Smooth muscle cell (in vitro differentiated cells): Measurements from ENCODE around the gene DDX31. TPM values are rescaled to one million over a fixed set of nuclear protein-coding genes. Genes with fewer than 3 reads are reported as not detected.

Experiments
- DNase-seq: peaks from one replicate; lab custom pipeline; 2025; ENCODE audit not compliant: unreplicated experiment; lab: John Stamatoyannopoulos, UW
- H2AFZ ChIP-seq: fragments of 200-600 bp; sonication (generic); 2 replicates; pipeline ENCODE4 v1.6.0; 2016; ENCODE audit warnings: antibody characterized with exemption, low read depth, mild to moderate bottlenecking
- H3F3A ChIP-seq: fragments of 200-600 bp; sonication (generic); 2 replicates; pipeline ENCODE4 v1.6.0; 2017; ENCODE audit warnings: antibody characterized with exemption, low read depth
- H3K27ac ChIP-seq: fragments of 200-600 bp; sonication (generic); 2 replicates; pipeline ENCODE4 v1.5.1; 2016; ENCODE audit warnings: low read depth, mild to moderate bottlenecking
- H3K27me3 ChIP-seq: fragments of 200-600 bp; sonication (generic); 2 replicates; pipeline ENCODE4 v1.6.1; 2016; ENCODE audit warnings: low read depth, mild to moderate bottlenecking
- H3K36me3 ChIP-seq: fragments of 200-600 bp; sonication (generic); 2 replicates; pipeline ENCODE4 v1.5.1; 2016; ENCODE audit warnings: low read depth
- H3K4me1 ChIP-seq: fragments of 200-600 bp; sonication (generic); 2 replicates; pipeline ENCODE4 v1.5.1; 2016; ENCODE audit warnings: low read depth
- H3K4me2 ChIP-seq: fragments of 200-600 bp; sonication (generic); 2 replicates; pipeline ENCODE4 v1.6.0; 2016; ENCODE audit warnings: mild to moderate bottlenecking
- H3K4me3 ChIP-seq: fragments of 200-600 bp; sonication (generic); 2 replicates; pipeline ENCODE4 v1.5.1; 2016; ENCODE audit warnings: mild to moderate bottlenecking
- H3K79me2 ChIP-seq: fragments of 200-600 bp; sonication (generic); 2 replicates; pipeline ENCODE4 v1.6.0; 2016; ENCODE audit warnings: low read depth, mild to moderate bottlenecking
- H3K9ac ChIP-seq: fragments of 200-600 bp; sonication (generic); 2 replicates; pipeline ENCODE4 v1.6.0; 2016; ENCODE audit warnings: low read depth
- H3K9me3 ChIP-seq: fragments of 200-600 bp; sonication (generic); replicated peaks from 2 replicates; pipeline ENCODE4 v1.5.1; 2016; ENCODE audit warnings: low read depth
- H4K20me1 ChIP-seq: fragments of 200-600 bp; sonication (generic); 2 replicates; pipeline ENCODE4 v1.6.0; 2016; ENCODE audit warnings: low read depth
- CTCF ChIP-seq: fragments of 200-600 bp; sonication (generic); IDR thresholded peaks from 2 replicates; pipeline ENCODE4 v1.5.1; 2017; ENCODE audit warnings: borderline replicate concordance, mild to moderate bottlenecking, antibody characterized with exemption; ENCODE audit not compliant: insufficient read depth, poor library complexity, severe bottlenecking
- WGBS: methylation state at CpG from one replicate; pipeline ENCODE4 v1.1.7; 2016; ENCODE audit warnings: low lambda C conversion rate; 5-methylcytosine and 5-hydroxymethylcytosine counted together
- polyA plus RNA-seq: library from polyadenylated mRNA; unstranded; fragments of >200 nt; fragmentation: Nextera tagmentation; extraction: Ambion mirVana; gene quantifications from 2 replicates; pipeline ENCODE4 v1.2.1, GENCODE V29; 2016
- total RNA-seq: library from RNA; depleted of rRNA; stranded (reverse); fragments of >200 nt; gene quantifications from 2 replicates; pipeline ENCODE4 v1.2.3, GENCODE V29; 2014

Gene DDX31
- total and polyA plus RNA-seq, 2 experiments from 2014 or later = 5.9 to 11.9 TPM

DNA sequence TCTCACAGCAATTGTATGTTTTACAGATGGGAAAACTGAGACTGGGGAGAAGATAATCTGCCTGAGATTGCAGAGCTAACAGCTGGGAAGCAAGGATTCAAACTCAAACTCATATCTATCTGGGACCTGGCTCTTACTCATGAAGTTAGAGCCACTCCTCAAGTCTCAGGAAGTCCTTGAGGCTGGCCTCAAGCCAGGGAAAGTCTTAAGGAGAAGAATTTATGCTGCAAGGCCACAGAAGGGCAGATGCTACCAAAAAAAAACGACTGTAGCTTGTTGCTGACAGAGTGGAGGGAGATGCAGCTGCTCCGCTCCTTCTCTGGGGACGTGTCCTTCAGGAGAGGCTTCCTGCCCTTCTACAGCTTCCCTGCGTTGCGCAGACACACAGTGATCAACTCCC is 47.6 kb downstream of the DDX31 start:
- no peak overlapping the region for H3K9ac ChIP-seq
- no peaks in the 10 kb centered on the region for H3K9me3 ChIP-seq
- H3K79me2 ChIP-seq = no peaks in the 10 kb centered on the region
- peaks cover 2% of the 10 kb centered on the region for H3F3A ChIP-seq
- no peaks in the 10 kb centered on the region for H3K27me3 ChIP-seq
- H4K20me1 ChIP-seq = peaks cover 7% of the 10 kb centered on the region
- no peak overlapping the region for H2AFZ ChIP-seq
- no peak for TF ChIP-seq CTCF
- H3K4me3 ChIP-seq = no peak overlapping the region
- peaks cover 12% of the 10 kb centered on the region for H3K4me1 ChIP-seq
- H3K4me2 ChIP-seq = peak overlapping the region; percentile 33
- peak overlapping the region; percentile 28 for H3K27ac ChIP-seq
- 61% methylated on average over 5 of the region's 5 CpGs for WGBS
- H3K36me3 ChIP-seq = peaks cover 18% of the 10 kb centered on the region
- DNase-seq = no peak

GRCh38 chr9:132616725-132617124 is 53.1 kb downstream of the DDX31 start:
- no peak overlapping the region for H2AFZ ChIP-seq
- H3F3A ChIP-seq = no peaks in the 10 kb centered on the region
- 98% methylated on average over 5 of the region's 5 CpGs for WGBS
- H3K4me2 ChIP-seq = no peak overlapping the region
- H3K9me3 ChIP-seq = no peaks in the 10 kb centered on the region
- no peak overlapping the region for H3K27ac ChIP-seq
- TF ChIP-seq CTCF = no peak
- no peak for DNase-seq
- no peaks in the 10 kb centered on the region for H3K79me2 ChIP-seq
- no peak overlapping the region for H3K9ac ChIP-seq
- H3K36me3 ChIP-seq = peaks cover 15% of the 10 kb centered on the region
- no peaks in the 10 kb centered on the region for H3K27me3 ChIP-seq
- no peaks in the 10 kb centered on the region for H4K20me1 ChIP-seq
- H3K4me1 ChIP-seq = peaks cover 12% of the 10 kb centered on the region
- H3K4me3 ChIP-seq = no peak overlapping the region

- Histone ChIP-seq H3K4me3 (no peak overlapping the region), H3K4me2 (no peak overlapping the region), H3F3A (no peaks in the 10 kb centered on the region), H3K9me3 (no peaks in the 10 kb centered on the region), H2AFZ (no peak overlapping the region), H3K9ac (no peak overlapping the region), H3K79me2 (no peaks in the 10 kb centered on the region), H3K27me3 (no peaks in the 10 kb centered on the region), H4K20me1 (no peaks in the 10 kb centered on the region), H3K36me3 (peaks cover 15% of the 10 kb centered on the region), H3K27ac (no peak overlapping the region), H3K4me1 (peaks cover 12% of the 10 kb centered on the region)
- DNase-seq = no peak
- TF ChIP-seq CTCF = no peak
- WGBS = 91% methylated on average over 2 of the region's 2 CpGs
Measured at GRCh38 chr9:132615774-132616173, 54.0 kb downstream of the DDX31 start.

- no peaks in the 10 kb centered on the region for H3F3A ChIP-seq
- no peak overlapping the region for H3K4me2 ChIP-seq
- H3K9ac ChIP-seq = no peak overlapping the region
- H3K9me3 ChIP-seq = no peaks in the 10 kb centered on the region
- H3K4me3 ChIP-seq = no peak overlapping the region
- no peak for TF ChIP-seq CTCF
- no peak overlapping the region for H2AFZ ChIP-seq
- H3K27me3 ChIP-seq = no peaks in the 10 kb centered on the region
- DNase-seq = no peak
- H3K27ac ChIP-seq = no peak overlapping the region
- WGBS = 81% methylated on average over 6 of the region's 6 CpGs
- peaks cover 5% of the 10 kb centered on the region for H3K4me1 ChIP-seq
- H4K20me1 ChIP-seq = peaks cover 8% of the 10 kb centered on the region
- H3K36me3 ChIP-seq = peaks cover 15% of the 10 kb centered on the region
- no peaks in the 10 kb centered on the region for H3K79me2 ChIP-seq
Measured at GRCh38 chr9:132614324-132614723, 55.5 kb downstream of the DDX31 start.
